Stimulated activated CD8-positive, alpha-beta memory T cell treated with anti-CD3 and anti-CD28 coated beads, Interleukin-15, amount 100 ng/mL, for 48 hours (primary cell): Measurements from ENCODE around the gene POMT1.

Experiments used
- DNase-seq, 2 donors: peaks; one replicate each; pipeline ENCODE4 v3.0.0-alpha.2; 2020; ENCODE audit warnings: low read depth in 2 of 2

POMT1 gene

GRCh38 chr9:131477367-131477766, 25.4 kb upstream of the POMT1 start:
- no peak for DNase-seq

- no peak for DNase-seq
Observed at GRCh38 chr9:131477816-131478419, 24.8 kb upstream of the POMT1 start.

GRCh38 chr9:131478421-131478868, 24.3 kb upstream of the POMT1 start:
- peak in 1 of 2 donors; percentile 14 for DNase-seq

GRCh38 chr9:131478911-131479310, 23.8 kb upstream of the POMT1 start:
- DNase-seq: no peak

- no peak for DNase-seq
Observed at GRCh38 chr9:131480258-131480657, 22.5 kb upstream of the POMT1 start.

- DNase-seq: no peak
Observed at GRCh38 chr9:131481441-131482342, 21.0 kb upstream of the POMT1 start.

- no peak for DNase-seq
Observed at GRCh38 chr9:131482343-131483006, 20.2 kb upstream of the POMT1 start.

GRCh38 chr9:131483319-131484050, 19.2 kb upstream of the POMT1 start:
- no peak for DNase-seq

GRCh38 chr9:131484051-131484445, 18.7 kb upstream of the POMT1 start:
- DNase-seq: no peak

- DNase-seq: no peak
Observed at GRCh38 chr9:131484560-131485185, 18.0 kb upstream of the POMT1 start.

GRCh38 chr9:131485206-131485605, 17.5 kb upstream of the POMT1 start:
- no peak for DNase-seq

- DNase-seq: no peak
Observed at GRCh38 chr9:131485728-131486422, 16.8 kb upstream of the POMT1 start.

GRCh38 chr9:131487001-131487400, 15.7 kb upstream of the POMT1 start:
- DNase-seq: no peak

GRCh38 chr9:131487621-131488031, 15.1 kb upstream of the POMT1 start:
- DNase-seq: no peak

- DNase-seq: no peak
Observed at GRCh38 chr9:131490514-131490913, 12.2 kb upstream of the POMT1 start.

- no peak for DNase-seq
Observed at GRCh38 chr9:131491001-131491710, 11.6 kb upstream of the POMT1 start.

GRCh38 chr9:131492070-131492469, 10.6 kb upstream of the POMT1 start:
- DNase-seq: no peak

- DNase-seq: no peak
Observed at GRCh38 chr9:131494296-131494870, 8.3 kb upstream of the POMT1 start.

- DNase-seq: no peak
Observed at GRCh38 chr9:131495785-131496184, 6.9 kb upstream of the POMT1 start.
